ENCODE data around the gene CLNK. TPM values are rescaled to one million over a fixed set of nuclear protein-coding genes. Genes with fewer than 3 reads are reported as not detected.

The CLNK gene
- total and polyA plus RNA-seq, 2 of the 8 experiments (the other 6 are each of a cell fraction or from before 2014, with no cell fraction given) = not detected

GRCh38 chr4:10715135-10715534 is 30.6 kb upstream of the CLNK start:
- H2AK5ac ChIP-seq (ENCODE audit: low read depth, low read length) = no peak overlapping the region
- no peaks in the 10 kb centered on the region for H3K9me3 ChIP-seq (ENCODE audit: insufficient read depth in 2 of 2, low read depth in 1 of 2, low read length in 1 of 2)
- H3K79me2 ChIP-seq (ENCODE audit: control insufficient read depth in 1 of 2, insufficient read depth in 2 of 2, low read length in 2 of 2) = no peaks in the 10 kb centered on the region
- no peaks in the 10 kb centered on the region for H3K27me3 ChIP-seq (replicated peaks in 1 of 4; ENCODE audit: control insufficient read depth in 3 of 4, extremely low read depth in 1 of 4, insufficient read depth in 3 of 4, low read length in 3 of 4)
- no peaks in the 10 kb centered on the region for H3K36me3 ChIP-seq (ENCODE audit: control insufficient read depth in 2 of 4, insufficient read depth in 4 of 4, low read length in 3 of 4)
- no peak overlapping the region for H4K91ac ChIP-seq (replicated peaks; ENCODE audit: insufficient read length, low read length)
- no peak overlapping the region for H3K27ac ChIP-seq (ENCODE audit: low read depth, low read length)
- no peak overlapping the region for H3K9ac ChIP-seq (replicated peaks in 1 of 4; ENCODE audit: extremely low read depth in 1 of 4, low read depth in 3 of 4, low read length in 3 of 4)
- H2BK20ac ChIP-seq (ENCODE audit: low read length) = no peak overlapping the region
- H3K4me1 ChIP-seq (replicated peaks in 1 of 4; ENCODE audit: control insufficient read depth in 3 of 4, insufficient read depth in 4 of 4, low read length in 3 of 4) = peaks cover 0 to 2% (median 0%) of the 10 kb centered on the region in 4 experiments; a peak in 1 of 7 replicates
- no peak overlapping the region for H4K8ac ChIP-seq (ENCODE audit: extremely low read depth, insufficient read depth, low read length)
- no peaks in the 10 kb centered on the region for H3K23me2 ChIP-seq (ENCODE audit: low read depth, low read length)
- H3K14ac ChIP-seq (ENCODE audit: insufficient read length) = no peak overlapping the region
- H3K18ac ChIP-seq (ENCODE audit: extremely low read depth, low read length) = no peak overlapping the region
- no peaks in the 10 kb centered on the region for H4K20me1 ChIP-seq (replicated peaks in 1 of 2; ENCODE audit: control insufficient read depth in 1 of 2, insufficient read depth in 2 of 2, low read length in 2 of 2)
- H2BK15ac ChIP-seq (ENCODE audit: low read length) = no peak overlapping the region
- POLR2A ChIA-PET (ENCODE audit: partially characterized antibody) = no interaction called here
- FAIRE-seq = no peak
- H4K5ac ChIP-seq (ENCODE audit: insufficient read length, low read depth, low read length) = no peak overlapping the region
- WGBS, 2 experiments (ENCODE audit: extremely low coverage in 1 of 2, insufficient coverage in 1 of 2, insufficient read length in 1 of 2, insufficient replicate concordance in 2 of 2, low coverage in 1 of 2, low lambda C conversion rate in 2 of 2, missing lambda C conversion rate in 1 of 2) = 72% methylated on average over 4 of the region's 4 CpGs; no CpG with 5 or more reads in 1 of the 2 experiments
- H2BK12ac ChIP-seq (ENCODE audit: low read depth, low read length) = no peak overlapping the region
- no peaks in the 10 kb centered on the region for H3K79me1 ChIP-seq (ENCODE audit: low read depth, low read length)
- no peak overlapping the region for H3K23ac ChIP-seq (ENCODE audit: insufficient read length)
- CTCF ChIA-PET (ENCODE audit: partially characterized antibody) = no interaction called here
- H3K4me2 ChIP-seq (ENCODE audit: insufficient read depth in 1 of 2, low read depth in 2 of 2, low read length in 2 of 2) = no peak overlapping the region
- peak overlapping the region; percentile 76; the same call in 1 of the 2 replicates for H2AFZ ChIP-seq (ENCODE audit: low read length)
- H3K4me3 ChIP-seq (ENCODE audit: extremely low read depth in 1 of 4, insufficient read depth in 2 of 4, low read depth in 3 of 4, low read length in 4 of 4) = no peak overlapping the region
- no peak overlapping the region for H2BK120ac ChIP-seq (replicated peaks; ENCODE audit: low read depth, low read length)
- H3K4ac ChIP-seq (replicated peaks; ENCODE audit: insufficient read length, low read depth, low read length) = no peak overlapping the region
- no peak for DNase-seq (ENCODE audit: low read depth in 1 of 2, low spot score in 2 of 2)
- H3K56ac ChIP-seq (replicated peaks; ENCODE audit: insufficient read length, low read depth, low read length) = no peak overlapping the region
- no peak overlapping the region for H2BK5ac ChIP-seq (ENCODE audit: low read depth, low read length)
- TF ChIP-seq MAX (IDR thresholded peaks at IDR 0.05) (no peak), EZH2 (IDR thresholded peaks at IDR 0.05; ENCODE audit: low read depth, low read length, severe bottlenecking) (no peak), CHD1 (IDR thresholded peaks at IDR 0.05; ENCODE audit: low read depth, low read length) (no peak), RBBP5 (IDR thresholded peaks at IDR 0.05; ENCODE audit: borderline replicate concordance, low read depth, low read length) (no peak), ATF2 (IDR thresholded peaks at IDR 0.05; ENCODE audit: low read length) (no peak), SP1 (IDR thresholded peaks at IDR 0.05; ENCODE audit: low read depth, low read length) (no peak), BCL11A (IDR thresholded peaks at IDR 0.05; ENCODE audit: low read depth in 2 of 2, low read length in 2 of 2) (no peak), EGR1 (IDR thresholded peaks at IDR 0.05; ENCODE audit: borderline replicate concordance, low read depth, low read length) (no peak), RAD21 (IDR thresholded peaks at IDR 0.05 in 1 of 2, conservative IDR thresholded peaks at IDR 0.05 in 1 of 2; ENCODE audit: low read depth in 2 of 2, low read length in 2 of 2) (no peak), TAF7 (optimal IDR thresholded peaks at IDR 0.05; ENCODE audit: borderline replicate concordance, low read depth, low read length) (no peak), BRCA1 (IDR thresholded peaks at IDR 0.05; ENCODE audit: low read depth, low read length) (no peak), RXRA (IDR thresholded peaks at IDR 0.05; ENCODE audit: insufficient read depth, low read depth, low read length) (no peak)
